HG03469 (cell line): ENCODE results near the gene TSPAN31.

Source experiments
- ATAC-seq: cut with Tn5 transposase; IDR thresholded peaks from one replicate; pipeline ENCODE4 v1.9.1; 2021; ENCODE audit warnings: mild to moderate bottlenecking, moderate library complexity, moderate number of reproducible peaks; ENCODE audit not compliant: unreplicated experiment

Gene TSPAN31

GRCh38 chr12:57751788-57752667, 7.2 kb downstream of the TSPAN31 start, which contains the start of gene CDK4:
Gene CDK4, minus strand, starts transcription at chr12:57752310. Its CDS starts 593 bp downstream, at chr12:57751717.
- peak; percentile 66 for ATAC-seq

GRCh38 chr12:57752668-57753000, 7.8 kb downstream of the TSPAN31 start:
- no peak for ATAC-seq

- ATAC-seq = no peak
These were observed 9.0 kb downstream of the TSPAN31 start for GRCh38 chr12:57753756-57754337.

- no peak for ATAC-seq
These were observed 9.8 kb downstream of the TSPAN31 start, which contains the start of gene MARCHF9 for GRCh38 chr12:57754411-57755193. Gene MARCHF9, plus strand, starts transcription at chr12:57755103. Its CDS starts 426 bp downstream, at chr12:57755529.

GRCh38 chr12:57755194-57755453, 10.3 kb downstream of the TSPAN31 start:
- no peak for ATAC-seq

GRCh38 chr12:57755454-57756372, 10.9 kb downstream of the TSPAN31 start:
- ATAC-seq = no peak

- ATAC-seq = no peak
These were observed 11.8 kb downstream of the TSPAN31 start for GRCh38 chr12:57756406-57757341.

GRCh38 chr12:57757771-57758170, 12.9 kb downstream of the TSPAN31 start:
- no peak for ATAC-seq

- no peak for ATAC-seq
These were observed 13.9 kb downstream of the TSPAN31 start for GRCh38 chr12:57758552-57759359.

GRCh38 chr12:57759360-57759980, 14.6 kb downstream of the TSPAN31 start:
- ATAC-seq = no peak

GRCh38 chr12:57760347-57760982, 15.6 kb downstream of the TSPAN31 start:
- no peak for ATAC-seq

GRCh38 chr12:57761391-57761998, 16.7 kb downstream of the TSPAN31 start:
- ATAC-seq = no peak

- no peak for ATAC-seq
These were observed 17.6 kb downstream of the TSPAN31 start for GRCh38 chr12:57762463-57762862.

- no peak for ATAC-seq
These were observed 19.2 kb downstream of the TSPAN31 start for GRCh38 chr12:57763881-57764661.

GRCh38 chr12:57764662-57765002, 19.8 kb downstream of the TSPAN31 start:
- no peak for ATAC-seq

- no peak for ATAC-seq
These were observed 20.3 kb downstream of the TSPAN31 start for GRCh38 chr12:57765003-57765697.
